Right lung (tissue), 5 donors: ENCODE results near the gene RBM44. TPM values are rescaled to one million over a fixed set of nuclear protein-coding genes. Genes with fewer than 3 reads are reported as not detected.
"Not testable (repeated sequence)": the region's sequence is repeated elsewhere in the genome, so short reads cannot be mapped to it uniquely, and the experiment has no call there.

Source experiments
- DNase-seq, 2 donors: peaks; one replicate each; pipeline ENCODE4 v3.0.0-alpha.2; 2013
- polyA plus RNA-seq, 5 donors: library from polyadenylated mRNA; unstranded; fragments of 120-200 nt; gene quantifications; one replicate each; pipeline versions ENCODE4 v1.2.1 to v1.2.3, GENCODE V29; 2013; ENCODE audit warnings: inconsistent platforms in 1 of 5, low replicate concordance in 1 of 5; ENCODE audit not compliant: insufficient read length in 5 of 5, insufficient read depth in 1 of 5

Gene RBM44
- polyA plus RNA-seq, 5 donors = 0.76 to 1.9 (median 1.0) TPM

DNA sequence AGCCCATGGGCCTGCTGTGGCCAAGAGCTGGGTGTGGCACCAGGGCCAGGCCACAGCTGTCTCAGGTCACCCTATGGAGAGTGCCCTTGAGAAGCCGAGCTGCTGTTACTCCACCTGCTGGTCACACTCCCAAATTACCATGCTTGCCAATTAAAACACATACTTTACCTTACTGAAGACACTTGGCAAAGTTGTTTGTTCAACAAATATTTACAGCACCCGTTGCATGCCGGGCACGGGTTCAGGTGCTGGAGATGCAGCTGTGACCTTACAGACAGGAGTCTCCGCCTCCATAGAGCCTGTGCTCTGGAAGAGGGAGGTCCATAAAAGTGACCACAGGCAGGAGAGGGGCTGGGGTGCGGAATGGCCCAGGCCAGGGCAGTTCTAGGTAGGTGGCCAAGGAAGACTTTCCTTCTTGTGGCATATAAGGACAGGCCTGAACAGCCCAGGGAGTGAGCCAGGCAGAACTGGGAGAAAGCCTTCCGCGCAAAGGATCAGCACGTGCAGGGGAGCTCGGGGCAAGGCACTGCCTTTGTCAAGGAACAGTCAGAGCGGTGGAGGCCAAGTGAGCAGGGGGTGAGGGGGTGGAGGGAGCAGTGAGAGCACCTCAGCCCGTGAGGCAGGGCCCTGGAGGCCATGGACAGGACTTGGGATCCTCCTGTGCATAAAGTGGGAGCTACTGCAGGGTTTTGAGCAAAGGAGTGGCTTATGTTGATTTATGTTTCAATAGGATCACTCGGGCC is 23.6 kb upstream of the RBM44 start:
- peak; percentile 7 to 18 for DNase-seq

DNA sequence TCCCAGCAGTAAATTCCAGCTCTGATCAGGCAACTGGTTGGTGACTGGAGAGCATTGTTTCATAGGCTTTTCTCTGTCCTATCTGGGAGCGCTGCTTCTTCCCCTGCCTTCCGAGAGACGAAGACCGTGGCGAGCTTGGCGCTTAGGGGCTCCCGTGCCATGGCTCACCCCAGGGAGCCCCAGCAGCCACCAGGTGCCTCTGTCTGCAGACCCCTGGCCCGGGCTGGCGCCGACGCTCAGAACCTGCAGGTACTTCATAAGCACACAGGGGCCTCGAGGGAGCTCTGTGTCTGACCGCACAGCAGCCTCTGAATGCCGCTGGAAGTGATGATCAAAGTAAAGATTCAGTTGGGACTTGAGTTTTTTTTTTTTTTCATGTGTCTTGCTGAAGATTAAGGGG is 19.1 kb upstream of the RBM44 start:
- no peak for DNase-seq

- no peak for DNase-seq
These were observed 16.4 kb upstream of the RBM44 start for GRCh38 chr2:237782181-237782580.

- not testable (repeated sequence) for DNase-seq
These were observed 14.9 kb upstream of the RBM44 start for GRCh38 chr2:237783678-237784077.

DNA sequence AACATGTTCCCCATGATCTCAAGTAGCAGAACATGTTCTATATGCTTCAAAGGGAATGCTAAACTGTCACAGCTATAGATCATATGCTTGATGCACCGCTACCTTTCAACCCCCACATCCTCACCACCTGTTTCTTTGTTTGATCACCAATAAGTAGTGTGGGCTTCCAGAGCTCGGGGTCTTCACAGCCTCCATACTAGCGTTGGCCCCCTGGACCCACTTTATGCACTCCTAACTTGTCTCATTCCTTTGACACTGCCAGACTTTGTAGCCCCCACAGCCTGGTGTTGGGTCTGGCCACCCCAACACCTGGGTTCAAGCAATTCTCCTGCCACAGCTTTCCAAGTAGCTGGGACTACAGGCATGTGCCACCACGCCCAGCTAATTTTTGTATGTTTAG is 11.6 kb upstream of the RBM44 start:
- no peak for DNase-seq

DNA sequence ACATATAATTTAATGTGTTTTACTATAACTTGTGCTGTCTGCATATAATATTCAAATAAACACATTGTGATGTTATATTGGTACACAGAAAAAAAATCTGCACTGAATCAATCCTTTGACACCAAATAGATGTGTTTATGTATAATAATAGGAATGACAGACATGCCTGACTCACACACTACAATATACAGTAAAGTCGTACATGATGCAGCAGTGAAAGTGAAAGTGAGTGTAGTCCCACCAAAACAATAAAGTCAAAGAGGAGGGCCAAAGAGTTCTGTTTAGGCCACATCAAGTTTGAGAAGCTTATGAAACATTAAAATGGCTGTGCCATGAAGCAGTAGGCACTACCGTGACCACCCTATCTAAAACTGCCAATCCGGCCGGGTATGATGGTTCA is 8.2 kb upstream of the RBM44 start:
- DNase-seq = no peak

- no peak for DNase-seq
These were observed 6.4 kb upstream of the RBM44 start for GRCh38 chr2:237791977-237792727.

GRCh38 chr2:237797253-237797652 is 1.3 kb upstream of the RBM44 start:
- DNase-seq = no peak

- DNase-seq = no peak
These were observed 465 bp downstream of the RBM44 start for GRCh38 chr2:237799060-237799428.

DNA sequence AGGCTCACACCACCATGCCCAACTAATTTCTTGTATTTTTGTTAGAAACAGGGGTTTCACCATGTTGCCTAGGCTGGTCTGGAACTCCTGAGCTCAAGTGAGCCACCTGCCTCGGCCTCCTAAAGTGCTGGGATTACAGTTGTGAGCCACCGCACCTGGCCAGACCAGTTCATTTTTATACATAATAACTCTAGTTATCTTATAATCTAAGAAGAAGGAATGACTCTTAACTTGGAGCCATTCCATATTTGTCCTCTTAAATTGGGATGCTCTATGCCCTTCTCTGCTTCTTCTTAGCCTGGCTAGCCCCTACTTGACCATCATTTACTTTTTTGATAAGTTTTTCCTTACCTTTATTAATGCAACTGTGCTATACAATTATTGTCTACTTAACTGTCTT is 2.9 kb downstream of the RBM44 start:
- DNase-seq = no peak

- DNase-seq = no peak
These were observed 7.8 kb downstream of the RBM44 start for GRCh38 chr2:237806334-237806733.

GRCh38 chr2:237815637-237816036 is 17.1 kb downstream of the RBM44 start:
- no peak for DNase-seq

DNA sequence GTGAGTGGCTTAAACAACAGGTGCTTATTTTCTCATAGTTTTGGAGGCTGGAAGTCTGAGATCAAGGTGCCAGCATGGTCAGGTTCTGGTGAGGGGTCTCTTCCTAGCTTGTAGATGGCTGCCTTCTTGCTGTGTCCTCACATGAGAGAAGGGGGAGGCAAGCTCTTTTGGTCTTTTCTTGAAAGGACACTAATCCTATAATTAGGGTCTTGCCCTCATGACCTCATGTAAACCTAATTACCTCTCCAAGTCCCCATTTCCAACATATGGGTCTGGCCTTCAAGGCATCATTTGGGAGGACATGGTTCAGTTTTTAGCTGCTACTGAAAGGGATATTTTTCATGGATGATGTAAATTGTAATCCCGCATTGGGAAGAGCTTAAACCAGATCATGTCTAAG is 18.0 kb downstream of the RBM44 start:
- DNase-seq = no peak

GRCh38 chr2:237818066-237818473 is 19.5 kb downstream of the RBM44 start:
- no peak for DNase-seq

DNA sequence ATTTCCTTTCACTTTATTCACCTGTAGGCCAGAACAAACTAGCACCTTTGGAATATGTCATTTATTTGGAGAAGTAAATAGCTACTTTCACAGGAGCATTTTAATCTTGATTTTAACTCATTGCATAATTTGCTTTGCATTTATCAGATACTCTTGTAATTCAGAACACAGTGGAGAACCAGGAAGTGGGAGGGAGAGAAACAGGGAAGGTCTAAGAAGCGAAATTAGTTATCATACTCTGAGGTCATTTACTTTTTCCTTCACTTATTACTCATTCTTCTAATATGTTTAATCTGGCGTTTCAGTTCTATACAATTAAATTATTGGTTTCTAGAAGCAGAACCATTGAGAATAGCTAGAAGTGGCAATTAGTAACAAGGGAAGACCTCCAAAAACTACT is 20.7 kb downstream of the RBM44 start:
- no peak for DNase-seq

GRCh38 chr2:237820421-237820820 is 21.8 kb downstream of the RBM44 start:
- no peak for DNase-seq

- no peak for DNase-seq
These were observed 25.0 kb downstream of the RBM44 start for GRCh38 chr2:237823544-237823943.

GRCh38 chr2:237824085-237824484 is 25.5 kb downstream of the RBM44 start:
- DNase-seq = no peak

GRCh38 chr2:237827421-237827987 is 28.9 kb downstream of the RBM44 start:
- DNase-seq = no peak

DNA sequence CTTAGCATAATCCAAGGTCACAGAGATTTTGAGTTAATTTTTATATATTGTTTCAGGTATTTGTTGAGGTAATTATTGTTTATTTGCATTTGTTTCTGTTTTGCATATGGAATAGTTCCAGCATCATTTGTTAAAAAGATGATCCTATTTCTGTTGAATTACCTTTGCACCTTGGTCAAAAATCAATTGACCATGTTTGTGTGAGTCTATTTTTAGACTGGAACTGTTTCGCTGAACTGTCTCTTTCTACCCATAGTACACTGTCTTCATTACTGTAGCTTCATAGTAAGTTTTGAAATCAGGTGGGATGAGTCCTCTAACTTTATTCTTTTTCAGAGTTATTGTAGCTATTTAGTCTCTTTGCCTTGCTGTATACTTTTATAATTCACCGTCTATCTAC is 31.9 kb downstream of the RBM44 start:
- DNase-seq = no peak

- no peak for DNase-seq
These were observed 35.0 kb downstream of the RBM44 start for GRCh38 chr2:237833546-237833945.

DNA sequence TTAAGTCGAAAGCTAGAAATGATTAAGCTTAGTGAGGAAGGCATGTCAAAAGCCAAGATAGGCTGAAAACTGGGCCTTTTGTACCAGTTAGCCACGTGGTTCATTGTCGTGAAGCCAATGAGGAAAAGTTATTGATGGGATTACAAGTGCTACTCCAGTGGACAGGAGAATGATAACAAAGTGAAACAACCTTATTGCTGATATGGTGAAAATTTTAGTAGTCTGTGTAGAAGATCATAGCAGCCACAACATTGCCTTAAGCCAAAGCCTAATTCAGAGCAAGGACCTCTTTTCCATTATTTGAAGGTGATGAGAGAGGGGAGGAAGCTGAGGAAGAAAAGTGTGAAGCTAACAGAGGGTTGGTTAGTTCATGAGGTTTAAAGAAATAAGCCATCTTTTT is 36.8 kb downstream of the RBM44 start:
- no peak for DNase-seq

DNA sequence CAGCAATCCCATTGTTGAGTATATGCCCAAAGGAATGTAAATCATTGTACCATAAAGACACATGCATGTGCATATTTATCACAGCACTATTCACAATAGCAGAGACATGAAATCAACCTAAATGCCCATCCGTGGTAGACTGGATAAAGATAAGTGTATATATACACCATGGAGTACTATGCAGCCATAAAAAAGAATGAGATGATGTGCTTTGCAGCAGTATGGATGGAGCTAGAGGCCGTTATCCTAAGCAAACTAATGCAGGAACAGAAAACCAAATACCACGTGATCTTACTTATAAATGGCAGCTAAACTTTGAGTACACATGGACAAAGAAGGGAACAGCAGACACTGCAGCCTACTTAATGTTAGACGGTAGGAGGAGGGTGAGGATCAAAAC is 42.5 kb downstream of the RBM44 start:
- DNase-seq = no peak
